ENCODE results near the gene TNPO1. TPM values are rescaled to one million over a fixed set of nuclear protein-coding genes. Genes with fewer than 3 reads are reported as not detected.

The TNPO1 gene
- total RNA-seq, 3 donors from 2014 or later (not counting 1 experiment from before 2014, with no cell fraction given): 64.9 to 98.3 (median 97.6) TPM

DNA sequence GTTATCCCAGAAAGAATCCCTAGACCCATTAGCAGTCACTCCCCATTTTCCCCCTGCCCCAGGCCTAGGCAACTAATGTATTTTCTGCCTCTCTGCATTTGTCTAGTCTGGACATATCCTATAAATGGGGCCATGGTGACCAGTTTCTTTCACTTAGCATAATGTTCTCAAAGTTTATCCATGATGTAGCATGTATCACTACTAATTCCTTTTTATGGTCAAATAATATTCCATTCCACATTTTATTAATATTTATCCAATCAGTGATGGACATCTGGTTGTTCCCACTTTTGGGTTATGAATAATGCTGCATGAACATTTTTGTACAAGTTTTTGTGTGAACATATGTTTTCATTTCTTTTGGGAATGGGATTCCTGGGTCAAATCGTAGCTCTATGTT is 140.9 kb downstream of the TNPO1 start:
- Mint-ChIP-seq H3K36me3 (no peaks in the 10 kb centered on the region), H3K4me1 (peaks cover 27 to 33% of the 10 kb centered on the region in 2 donors), H3K27ac (peak overlapping the region in 1 of 2 donors; percentile 72), H3K27me3 (ENCODE audit: low read depth in 2 of 2) (peaks cover 0 to 6% of the 10 kb centered on the region in 2 donors), H3K4me3 (peak overlapping the region; percentile 95), H3K9me3 (no peaks in the 10 kb centered on the region)
- ATAC-seq (no peak), DNase-seq (no peak)
- H3K36me3 ChIP-seq (ENCODE audit: control insufficient read depth, insufficient read depth, low read length): no peaks in the 10 kb centered on the region
- H3K27me3 ChIP-seq (ENCODE audit: control insufficient read depth, insufficient read depth, low read length): peaks cover 11% of the 10 kb centered on the region
- intact Hi-C loops (cut with micrococcal nuclease): loop anchor here (5.0 kb wide), 3 partner anchors 110 to 245 kb away; partner anchors contain the start of gene TNPO1
- WGBS (ENCODE audit: insufficient coverage): 83% methylated on average over 1 of the region's 1 CpG
- H3K4me3 ChIP-seq (ENCODE audit: low read length): no peak overlapping the region
- no peaks in the 10 kb centered on the region for H3K9me3 ChIP-seq (ENCODE audit: control insufficient read depth, insufficient read depth, low read length)
- peaks cover 10% of the 10 kb centered on the region for H3K4me1 ChIP-seq (ENCODE audit: control insufficient read depth, insufficient read depth, low read length)
- TF ChIP-seq CTCF (IDR thresholded peaks at IDR 0.05): no peak
- no peak overlapping the region for H3K27ac ChIP-seq (ENCODE audit: low read length)

DNA sequence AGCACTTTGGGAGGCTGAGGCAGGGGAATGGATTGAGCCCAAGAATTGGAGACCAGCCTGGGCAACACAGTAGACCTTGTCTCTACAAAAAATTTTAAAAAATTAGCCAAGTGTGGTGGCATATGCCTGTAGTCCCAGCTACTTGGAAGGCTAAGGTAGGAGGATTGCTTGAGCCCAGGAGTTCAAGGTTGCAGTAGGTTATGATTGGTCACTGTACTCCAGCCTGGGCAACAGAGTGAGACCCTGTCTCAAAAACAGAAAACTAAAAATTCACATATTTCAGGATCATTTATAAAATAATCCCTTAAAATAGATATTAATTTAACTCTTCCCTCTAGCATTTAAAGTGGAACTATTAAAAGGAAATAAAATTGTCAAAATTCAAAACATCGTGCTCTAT is 142.8 kb downstream of the TNPO1 start:
- no peaks in the 10 kb centered on the region for H3K9me3 ChIP-seq (ENCODE audit: control insufficient read depth, insufficient read depth, low read length)
- intact Hi-C loops (cut with micrococcal nuclease): loop anchor here (5.0 kb wide), 3 partner anchors 112 to 243 kb away; partner anchors contain the start of gene TNPO1
- H3K27ac ChIP-seq (ENCODE audit: low read length): no peak overlapping the region
- no peaks in the 10 kb centered on the region for H3K36me3 ChIP-seq (ENCODE audit: control insufficient read depth, insufficient read depth, low read length)
- H3K27ac Mint-ChIP-seq: no peak overlapping the region
- peaks cover 27 to 33% of the 10 kb centered on the region in 2 donors for H3K4me1 Mint-ChIP-seq
- no peaks in the 10 kb centered on the region for H3K36me3 Mint-ChIP-seq
- no peak for DNase-seq
- H3K4me3 Mint-ChIP-seq: no peak overlapping the region
- peaks cover 11% of the 10 kb centered on the region for H3K27me3 ChIP-seq (ENCODE audit: control insufficient read depth, insufficient read depth, low read length)
- TF ChIP-seq CTCF (IDR thresholded peaks at IDR 0.05): no peak
- no CpG with 5 or more reads among the region's 1 CpG for WGBS (ENCODE audit: insufficient coverage)
- H3K27me3 Mint-ChIP-seq (ENCODE audit: low read depth in 2 of 2): peaks cover 0 to 6% of the 10 kb centered on the region in 2 donors
- no peak overlapping the region for H3K4me3 ChIP-seq (ENCODE audit: low read length)
- H3K4me1 ChIP-seq (ENCODE audit: control insufficient read depth, insufficient read depth, low read length): peaks cover 10% of the 10 kb centered on the region
- no peaks in the 10 kb centered on the region for H3K9me3 Mint-ChIP-seq
- ATAC-seq: no peak

Other genes with a start within 250 kb of the TNPO1 start
- gene FCHO2, start 139.4 kb downstream of the TNPO1 start, total RNA-seq: 10 to 100 TPM; 18.5 to 23.4 (median 22.7) TPM

All from natural killer cell (primary cell).